Breast epithelium (tissue), 4 donors: ENCODE results near the gene FAM241A. TPM values are rescaled to one million over a fixed set of nuclear protein-coding genes. Genes with fewer than 3 reads are reported as not detected.

Experiments
- DNase-seq, 2 donors: peaks; one replicate each; pipeline ENCODE4 v3.0.0-alpha.2; 2019; ENCODE audit warnings: low spot score in 2 of 2
- H3K27ac ChIP-seq, 2 donors: fragments of 200-600 bp; sonication (generic) in 1 of 2; one replicate each; pipeline ENCODE4 v1.5.1; 2016 to 2019; ENCODE audit warnings: mild to moderate bottlenecking in 1 of 2
- H3K27me3 ChIP-seq, 2 donors: fragments of 200-600 bp; sonication (generic) in 1 of 2; one replicate each; pipeline versions ENCODE4 v1.5.1 to v1.6.0; 2017 to 2019; ENCODE audit warnings: control low read depth in 1 of 2, mild to moderate bottlenecking in 1 of 2
- H3K36me3 ChIP-seq: fragments of 200-600 bp; one replicate; pipeline ENCODE4 v1.5.1; 2019
- H3K4me1 ChIP-seq, 2 donors: fragments of 200-600 bp; sonication (generic); one replicate each; pipeline ENCODE4 v1.5.1; 2016 to 2019; ENCODE audit warnings: control low read depth in 1 of 2
- H3K4me3 ChIP-seq, 3 donors: fragments of 200-600 bp; sonication (generic); 1 replicate in 2 of 3; 2 replicates in 1 of 3; pipeline ENCODE4 v1.5.1; 2016 to 2019; ENCODE audit warnings: mild to moderate bottlenecking in 3 of 3, moderate library complexity in 2 of 3
- H3K9me3 ChIP-seq, 2 donors: fragments of 200-600 bp; sonication (generic) in 1 of 2; one replicate each; pipeline ENCODE4 v1.5.1; 2016 to 2019; ENCODE audit warnings: control low read depth in 1 of 2
- CTCF ChIP-seq, 3 donors: fragments of 450-650 bp; IDR thresholded peaks; one replicate each; pipeline ENCODE4 v1.5.1; 2016 to 2017; ENCODE audit warnings: antibody characterized with exemption in 3 of 3, mild to moderate bottlenecking in 3 of 3, moderate library complexity in 3 of 3
- POLR2A ChIP-seq: fragments of 450-650 bp; IDR thresholded peaks from one replicate; pipeline ENCODE4 v1.6.1; 2016; ENCODE audit warnings: antibody characterized with exemption, mild to moderate bottlenecking, moderate library complexity
- POLR2AphosphoS5 ChIP-seq, 3 donors: sonication (generic); formaldehyde crosslinking; IDR thresholded peaks; one replicate each; pipeline ENCODE4 v1.6.1; 2017; ENCODE audit warnings: antibody characterized with exemption in 3 of 3
- intact Hi-C: fragments of 100-400 bp; cut with DNase I; formaldehyde crosslinking; loops from one replicate; pipeline ENCODE4 v1.15.1; 2023; ENCODE audit warnings: low total_unique reads
- total RNA-seq, 3 donors: library from RNA; depleted of rRNA; stranded (reverse); fragments of >200 nt; gene quantifications; one replicate each; pipeline ENCODE4 v1.1.0, GENCODE V29; 2016

The FAM241A gene
- total RNA-seq, 3 donors from 2014 or later: 4.3 to 11.5 (median 7.5) TPM

- intact Hi-C loops: no loop called here
- H3K27me3 ChIP-seq: no peaks in the 10 kb centered on the region
- DNase-seq: no peak
- H3K27ac ChIP-seq: peak overlapping the region in 1 of 2 donors; percentile 59
- H3K4me1 ChIP-seq: no peaks in the 10 kb centered on the region
- H3K4me3 ChIP-seq: no peak overlapping the region
- no peaks in the 10 kb centered on the region for H3K9me3 ChIP-seq
- H3K36me3 ChIP-seq: peaks cover 3% of the 10 kb centered on the region
- TF ChIP-seq CTCF (IDR thresholded peaks at IDR 0.05): no peak
- TF ChIP-seq POLR2A: no peak
- no peak for TF ChIP-seq POLR2AphosphoS5 (IDR thresholded peaks at IDR 0.05)
These were observed 40.8 kb downstream of the FAM241A start for GRCh38 chr4:112185740-112186670.

- Histone ChIP-seq H3K27ac (no peak overlapping the region), H3K4me1 (no peaks in the 10 kb centered on the region), H3K36me3 (peaks cover 3% of the 10 kb centered on the region), H3K9me3 (no peaks in the 10 kb centered on the region), H3K4me3 (no peak overlapping the region), H3K27me3 (no peaks in the 10 kb centered on the region)
- intact Hi-C loops: no loop called here
- no peak for DNase-seq
- no peak for TF ChIP-seq CTCF (IDR thresholded peaks at IDR 0.05)
- TF ChIP-seq POLR2A: no peak
- no peak for TF ChIP-seq POLR2AphosphoS5 (IDR thresholded peaks at IDR 0.05)
These were observed 44.5 kb downstream of the FAM241A start for GRCh38 chr4:112189754-112190153.

GRCh38 chr4:112190684-112191083 lies 45.4 kb downstream of the FAM241A start:
- DNase-seq: no peak
- Histone ChIP-seq H3K4me3 (no peak overlapping the region), H3K9me3 (no peaks in the 10 kb centered on the region), H3K36me3 (peaks cover 3% of the 10 kb centered on the region), H3K27me3 (no peaks in the 10 kb centered on the region), H3K27ac (no peak overlapping the region), H3K4me1 (no peaks in the 10 kb centered on the region)
- TF ChIP-seq CTCF (IDR thresholded peaks at IDR 0.05) (no peak), POLR2AphosphoS5 (IDR thresholded peaks at IDR 0.05) (no peak), POLR2A (no peak)
- intact Hi-C loops: no loop called here

- no peak for DNase-seq
- no peak overlapping the region for H3K27ac ChIP-seq
- H3K4me1 ChIP-seq: no peaks in the 10 kb centered on the region
- no peaks in the 10 kb centered on the region for H3K36me3 ChIP-seq
- H3K27me3 ChIP-seq: no peaks in the 10 kb centered on the region
- TF ChIP-seq CTCF (IDR thresholded peaks at IDR 0.05): no peak
- no peak for TF ChIP-seq POLR2AphosphoS5 (IDR thresholded peaks at IDR 0.05)
- TF ChIP-seq POLR2A: no peak
- intact Hi-C loops: no loop called here
- H3K9me3 ChIP-seq: no peaks in the 10 kb centered on the region
- H3K4me3 ChIP-seq: no peak overlapping the region
These were observed 51.2 kb downstream of the FAM241A start for GRCh38 chr4:112196461-112196860.

GRCh38 chr4:112199041-112199440 lies 53.8 kb downstream of the FAM241A start:
- H3K27ac ChIP-seq: no peak overlapping the region
- no peaks in the 10 kb centered on the region for H3K9me3 ChIP-seq
- DNase-seq: no peak
- H3K27me3 ChIP-seq: no peaks in the 10 kb centered on the region
- no peak overlapping the region for H3K4me3 ChIP-seq
- intact Hi-C loops: no loop called here
- H3K4me1 ChIP-seq: no peaks in the 10 kb centered on the region
- H3K36me3 ChIP-seq: no peaks in the 10 kb centered on the region
- TF ChIP-seq POLR2A (no peak), POLR2AphosphoS5 (IDR thresholded peaks at IDR 0.05) (no peak), CTCF (IDR thresholded peaks at IDR 0.05) (no peak)
